GM06990 (cell line): Measurements from ENCODE around the gene SLC7A8.
"Not testable (repeated sequence)": the region's sequence is repeated elsewhere in the genome, so short reads cannot be mapped to it uniquely, and the experiment has no call there.

Experiments used
- DNase-seq: peaks from one replicate; pipeline ENCODE4 v3.0.0-alpha.2; 2011; ENCODE audit not compliant: insufficient read length; ENCODE audit errors: extremely low read depth
- H3K27me3 ChIP-seq: replicated peaks from 2 replicates; pipeline ENCODE4 v1.6.0; 2011; ENCODE audit warnings: low read length; ENCODE audit not compliant: control insufficient read depth, insufficient read depth
- H3K36me3 ChIP-seq: 2 replicates; pipeline ENCODE4 v1.5.1; 2011; ENCODE audit warnings: low read length; ENCODE audit not compliant: control insufficient read depth, insufficient read depth
- H3K4me3 ChIP-seq: replicated peaks from 2 replicates; pipeline ENCODE4 v1.5.1; 2011; ENCODE audit warnings: low read depth, mild to moderate bottlenecking, control low read depth, low read length
- CTCF ChIP-seq: IDR thresholded peaks from 2 replicates; pipeline ENCODE4 v1.5.1; 2011; ENCODE audit warnings: low read length, control low read depth, mild to moderate bottlenecking, inconsistent platforms; ENCODE audit not compliant: insufficient read depth, poor library complexity, severe bottlenecking

Gene SLC7A8

GRCh38 chr14:23112359-23113178 lies 70.9 kb downstream of the SLC7A8 start:
- DNase-seq: no peak

GRCh38 chr14:23110579-23111365 lies 72.7 kb downstream of the SLC7A8 start:
- H3K36me3 ChIP-seq: no peaks in the 10 kb centered on the region
- no peak for TF ChIP-seq CTCF
- no peak overlapping the region for H3K4me3 ChIP-seq
- H3K27me3 ChIP-seq: no peaks in the 10 kb centered on the region; the same call in none of the 2 replicates
- DNase-seq: no peak

More at GRCh38 chr14:23112359-23113178, 70.9 kb downstream of the SLC7A8 start:
- H3K36me3 ChIP-seq: no peaks in the 10 kb centered on the region
- H3K4me3 ChIP-seq: no peak overlapping the region
- no peak for TF ChIP-seq CTCF
- H3K27me3 ChIP-seq: no peaks in the 10 kb centered on the region; the same call in none of the 2 replicates

GRCh38 chr14:23109769-23110168 lies 73.7 kb downstream of the SLC7A8 start:
- no peak overlapping the region for H3K4me3 ChIP-seq
- H3K36me3 ChIP-seq: no peaks in the 10 kb centered on the region
- no peaks in the 10 kb centered on the region; the same call in none of the 2 replicates for H3K27me3 ChIP-seq
- no peak for DNase-seq
- no peak for TF ChIP-seq CTCF

DNA sequence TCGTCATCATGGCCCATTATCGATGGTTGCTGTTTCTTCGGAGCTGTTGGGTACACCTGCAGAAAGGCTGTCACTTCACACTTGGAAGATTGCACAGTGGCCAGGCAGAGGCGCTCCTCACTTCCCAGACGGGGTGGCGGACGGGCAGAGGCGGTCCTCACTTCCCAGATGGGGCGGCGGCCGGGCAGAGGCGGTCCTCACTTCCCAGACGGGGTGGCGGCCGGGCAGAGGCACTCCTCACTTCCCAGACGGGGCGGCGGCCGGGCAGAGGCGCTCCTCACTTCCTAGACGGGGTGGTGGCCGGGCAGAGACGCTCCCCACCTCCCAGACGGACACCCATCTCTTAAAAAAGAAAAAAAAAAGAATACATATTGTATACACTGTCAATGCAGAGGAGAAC lies 75.3 kb downstream of the SLC7A8 start:
- H3K4me3 ChIP-seq, DNase-seq, H3K27me3 ChIP-seq, H3K36me3 ChIP-seq: not testable (repeated sequence)

DNA sequence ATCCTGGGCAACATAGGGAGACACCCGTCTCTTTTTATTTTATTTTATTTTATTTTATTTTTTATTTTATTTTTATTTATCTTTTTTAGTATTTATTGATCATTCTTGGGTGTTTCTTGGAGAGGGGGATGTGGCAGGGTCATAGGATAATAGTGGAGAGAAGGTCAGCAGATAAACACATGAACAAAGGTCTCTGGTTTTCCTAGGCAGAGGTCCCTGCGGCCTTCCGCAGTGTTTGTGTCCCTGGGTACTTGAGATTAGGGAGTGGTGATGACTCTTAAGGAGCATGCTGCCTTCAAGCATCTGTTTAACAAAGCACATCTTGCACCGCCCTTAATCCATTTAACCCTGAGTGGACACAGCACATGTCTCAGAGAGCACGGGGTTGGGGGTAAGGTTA lies 75.8 kb downstream of the SLC7A8 start:
- not testable (repeated sequence) for H3K27me3 ChIP-seq, H3K4me3 ChIP-seq, H3K36me3 ChIP-seq, DNase-seq

GRCh38 chr14:23106747-23107045 lies 76.8 kb downstream of the SLC7A8 start:
- H3K4me3 ChIP-seq: no peak overlapping the region
- no peak for DNase-seq
- TF ChIP-seq CTCF: no peak
- no peaks in the 10 kb centered on the region for H3K36me3 ChIP-seq
- no peaks in the 10 kb centered on the region; the same call in 1 of the 2 replicates for H3K27me3 ChIP-seq
